ENCODE data around the gene TNS3.
"Not testable (repeated sequence)": the region's sequence is repeated elsewhere in the genome, so short reads cannot be mapped to it uniquely, and the experiment has no call there.

TNS3 gene

DNA sequence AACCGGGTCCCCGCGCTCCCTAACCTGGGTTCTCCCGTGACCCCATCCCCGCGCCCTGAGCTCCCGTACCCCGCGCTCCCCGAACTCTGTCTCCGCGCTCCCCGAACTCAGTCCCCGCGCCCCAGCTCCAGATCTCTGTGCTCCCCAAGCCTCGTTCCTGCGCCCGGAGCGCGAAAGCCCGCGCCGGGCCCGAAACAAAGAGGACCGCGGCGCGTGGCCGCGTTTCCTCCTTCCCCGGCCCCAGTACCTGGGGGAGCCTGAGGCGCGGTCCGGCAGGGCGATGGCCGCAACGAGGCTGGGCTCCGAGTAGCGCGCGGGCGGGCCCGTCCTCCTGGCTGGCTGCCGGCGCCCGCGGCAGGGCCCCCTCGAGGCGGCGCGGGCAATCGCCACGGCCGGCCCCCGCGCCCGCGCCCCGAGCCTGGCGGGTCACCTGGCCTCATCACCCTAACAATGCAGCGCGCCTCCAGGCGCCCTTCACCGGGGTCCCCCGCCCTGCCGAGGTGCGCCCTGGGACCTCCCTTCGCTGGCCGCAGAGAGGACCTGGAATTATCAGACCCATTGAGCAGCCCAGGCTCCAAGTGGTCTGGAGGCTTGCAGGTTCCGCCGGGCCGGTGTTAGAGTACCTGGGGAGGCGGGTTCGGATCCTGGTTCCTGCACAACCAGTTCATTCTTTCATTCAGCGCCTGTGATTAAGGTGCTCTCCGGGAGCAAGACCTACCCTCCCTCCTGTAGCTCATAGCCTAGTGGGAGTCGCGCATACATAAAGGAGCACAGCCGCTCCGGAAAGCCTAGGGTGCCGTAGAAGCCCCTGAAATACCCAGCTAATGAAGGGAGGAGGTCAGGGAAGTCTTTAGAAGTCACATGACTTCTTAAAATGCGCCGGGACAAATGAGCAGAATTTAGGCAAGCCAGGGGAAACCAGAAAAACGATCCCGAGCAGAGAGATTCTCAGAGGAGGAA, at the start of gene TNS3:
Gene TNS3 (minus strand): TSS at position 308 of the 960 bp plus-strand sequence. CDS start 142,475 bp downstream, outside the sequence.
- DNase-seq (ENCODE audit: low read depth): no peak

DNA sequence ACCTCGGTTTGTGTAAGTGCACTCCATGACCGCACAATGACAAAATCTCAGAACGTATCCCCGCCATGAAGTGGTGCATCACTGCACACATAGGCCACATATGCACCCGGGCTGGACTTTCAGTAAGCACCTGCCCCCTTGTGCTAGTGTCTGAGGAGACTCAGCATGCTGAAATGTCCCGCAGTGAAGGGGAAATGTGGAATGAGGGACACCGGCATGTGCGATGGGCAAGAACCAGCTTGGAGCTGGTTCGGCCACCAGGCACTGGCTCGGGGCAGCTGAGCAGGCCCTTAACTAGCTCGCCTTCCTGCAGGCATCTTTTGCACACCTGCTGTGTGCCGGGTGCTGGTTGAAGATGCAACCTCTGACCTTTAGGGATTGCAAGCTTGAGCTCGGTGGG, 49.8 kb upstream of the TNS3 start:
- DNase-seq (ENCODE audit: low read depth): no peak

DNA sequence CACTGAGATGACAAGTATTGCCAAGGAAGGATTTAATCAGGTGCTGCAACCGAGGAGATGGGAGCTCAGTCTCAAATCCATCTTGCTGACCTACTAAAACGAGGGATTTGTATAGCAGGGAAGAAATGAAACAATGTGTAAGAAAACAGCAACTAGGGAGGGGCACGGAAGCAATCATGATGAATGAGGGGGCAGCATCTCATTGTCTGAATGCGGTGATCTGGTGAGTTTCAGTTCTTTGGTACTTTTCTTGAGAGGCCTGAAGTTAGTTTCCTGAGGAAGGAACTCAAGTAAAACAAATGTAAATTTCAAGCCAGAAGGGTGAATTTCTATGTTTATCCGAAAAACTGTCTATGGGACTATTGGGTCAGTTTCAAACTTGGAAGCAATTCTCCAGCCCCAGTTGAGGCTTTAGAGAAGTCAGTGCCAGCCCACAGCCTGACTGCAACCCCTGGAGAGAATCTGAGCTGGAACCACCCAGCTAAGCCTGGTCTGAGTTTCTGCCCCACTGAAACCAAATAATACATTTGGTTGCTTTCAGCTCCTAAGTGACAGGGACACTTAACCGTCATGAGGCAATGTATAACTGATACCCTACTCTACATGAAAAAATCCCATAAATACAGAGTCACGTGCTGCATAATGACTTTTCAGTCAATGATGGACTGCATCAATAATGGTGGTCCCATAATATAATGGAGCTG, 45.8 kb upstream of the TNS3 start:
- no peak for DNase-seq (ENCODE audit: low read depth)

DNA sequence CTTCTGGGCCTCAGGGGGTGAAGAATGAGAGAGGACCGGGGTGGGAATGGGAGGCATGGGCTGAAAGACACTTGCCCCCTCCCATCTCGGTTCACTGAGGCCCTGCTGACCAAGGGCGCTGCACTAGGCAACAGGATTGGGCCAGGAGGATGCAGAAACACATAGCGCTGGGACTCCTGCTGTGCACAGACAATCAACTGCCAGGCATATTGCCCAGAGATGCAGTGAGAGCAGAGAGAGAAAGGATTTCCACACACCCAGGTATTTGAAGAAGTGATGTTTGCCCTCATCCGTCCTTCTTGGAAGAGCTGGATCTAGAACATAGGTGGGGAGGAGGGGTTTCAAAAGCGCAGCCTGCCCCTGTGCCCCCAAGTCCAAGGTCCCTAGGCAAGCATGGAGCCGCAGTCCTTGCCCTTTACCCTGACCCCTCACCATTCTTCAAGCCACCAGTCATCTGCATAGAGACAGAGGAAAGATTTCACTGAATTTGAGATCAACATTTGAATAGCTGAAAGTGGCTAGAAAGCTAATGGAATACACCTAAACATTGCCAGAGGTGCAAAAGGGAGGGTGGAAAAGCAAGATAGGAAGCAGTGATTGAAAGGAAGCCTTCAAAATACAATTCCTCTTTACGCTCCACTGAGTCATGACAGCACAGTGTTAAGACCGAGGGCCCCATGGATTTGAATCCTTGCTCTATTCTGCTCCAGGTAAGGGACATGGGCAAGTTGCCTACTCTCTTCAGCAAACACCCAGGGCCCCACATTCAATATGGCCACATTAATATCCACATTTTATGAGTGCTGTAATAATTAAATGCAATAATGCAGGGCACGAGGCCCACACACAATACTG, 44.2 kb upstream of the TNS3 start:
- no peak for DNase-seq (ENCODE audit: low read depth)

GRCh38 chr7:47624689-47625088, 42.8 kb upstream of the TNS3 start:
- DNase-seq (ENCODE audit: low read depth): no peak

GRCh38 chr7:47622946-47623640, 41.2 kb upstream of the TNS3 start:
- no peak for DNase-seq (ENCODE audit: low read depth)

- no peak for DNase-seq (ENCODE audit: low read depth)
Observed at GRCh38 chr7:47622586-47622945, 40.7 kb upstream of the TNS3 start.

GRCh38 chr7:47621979-47622561, 40.2 kb upstream of the TNS3 start:
- DNase-seq (ENCODE audit: low read depth): no peak

DNA sequence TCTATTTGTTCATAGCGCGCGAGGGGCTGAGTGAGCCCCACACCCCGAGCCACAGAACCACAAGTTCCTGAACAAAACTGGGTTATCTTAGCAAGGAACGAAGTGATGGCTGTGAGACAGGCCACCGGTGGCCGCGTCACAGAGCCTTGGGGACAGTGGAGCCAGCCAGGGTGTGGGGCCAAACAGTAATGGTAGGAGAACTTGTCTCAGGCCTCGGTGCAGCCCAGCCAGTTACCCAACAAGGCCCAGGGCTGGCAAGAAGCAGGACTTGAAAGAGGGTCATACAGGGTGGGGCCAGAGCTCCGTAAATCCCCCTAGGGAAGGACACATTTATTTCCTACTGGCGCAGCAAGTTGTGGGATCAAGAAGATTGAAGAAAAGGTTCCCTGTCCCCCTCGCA, 39.4 kb upstream of the TNS3 start:
- no peak for DNase-seq (ENCODE audit: low read depth)

DNA sequence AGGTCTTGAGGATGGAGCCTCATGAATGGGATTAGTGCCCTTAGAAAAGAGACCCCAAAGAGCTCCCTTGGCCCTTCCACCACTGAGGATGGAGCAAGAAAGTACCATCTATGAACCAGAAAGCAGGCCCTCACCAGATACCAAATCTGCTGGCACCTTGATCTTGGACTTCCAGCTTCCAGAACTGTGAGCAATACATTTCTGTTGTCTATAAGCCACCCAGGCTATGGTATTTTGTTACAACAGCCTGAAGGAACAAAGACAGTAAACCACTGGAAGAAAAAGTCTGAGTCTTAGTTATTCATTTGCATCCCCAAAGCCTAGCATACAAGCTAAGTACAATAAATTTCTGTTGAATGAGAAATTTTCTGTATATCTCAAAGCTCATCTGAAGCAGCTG, 37.9 kb upstream of the TNS3 start:
- no peak for DNase-seq (ENCODE audit: low read depth)

GRCh38 chr7:47617131-47617530, 35.2 kb upstream of the TNS3 start:
- no peak for DNase-seq (ENCODE audit: low read depth)

DNA sequence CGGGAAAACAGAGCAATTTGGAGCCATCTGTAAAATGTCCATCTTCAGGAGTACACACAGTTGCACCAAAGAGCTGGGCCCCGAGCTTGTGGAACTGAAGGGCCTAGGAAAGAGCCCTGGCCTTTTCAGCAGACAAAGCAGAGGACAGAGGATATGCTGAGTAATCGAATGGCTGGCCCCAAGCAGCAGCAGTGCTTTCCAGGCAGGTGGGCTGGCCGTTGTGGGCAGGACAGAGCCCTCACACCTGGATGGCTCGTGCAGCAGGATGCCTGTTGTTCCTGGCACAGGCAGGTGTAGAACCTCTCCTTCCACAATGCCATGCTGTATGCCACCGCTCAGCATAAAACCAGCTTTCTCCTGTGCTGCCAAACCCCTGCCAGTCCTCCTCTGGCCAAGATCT, 32.5 kb upstream of the TNS3 start:
- no peak for DNase-seq (ENCODE audit: low read depth)

DNA sequence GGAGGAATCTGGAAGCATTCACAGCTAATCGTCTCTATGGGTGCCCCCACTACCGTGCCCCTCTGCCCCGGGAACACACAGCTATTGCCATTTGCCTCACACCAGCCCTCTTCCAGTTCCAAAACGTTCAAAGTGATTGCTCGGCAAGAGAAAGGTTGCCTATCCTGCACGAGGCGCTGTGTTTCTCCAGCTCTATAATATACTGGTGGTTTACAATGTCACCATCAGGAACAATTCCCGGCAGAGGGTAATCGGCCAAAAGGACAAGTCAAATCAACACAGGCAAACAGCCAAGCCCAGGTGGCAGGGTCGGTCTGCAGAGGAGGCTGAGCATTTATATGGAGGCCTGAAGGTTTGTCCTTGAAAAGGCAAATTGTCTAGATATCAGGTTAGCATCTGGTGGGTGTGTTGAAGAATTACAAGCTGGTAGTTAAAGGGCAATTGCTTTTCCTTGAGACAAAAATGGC, 29.2 kb upstream of the TNS3 start:
- no peak for DNase-seq (ENCODE audit: low read depth)

DNA sequence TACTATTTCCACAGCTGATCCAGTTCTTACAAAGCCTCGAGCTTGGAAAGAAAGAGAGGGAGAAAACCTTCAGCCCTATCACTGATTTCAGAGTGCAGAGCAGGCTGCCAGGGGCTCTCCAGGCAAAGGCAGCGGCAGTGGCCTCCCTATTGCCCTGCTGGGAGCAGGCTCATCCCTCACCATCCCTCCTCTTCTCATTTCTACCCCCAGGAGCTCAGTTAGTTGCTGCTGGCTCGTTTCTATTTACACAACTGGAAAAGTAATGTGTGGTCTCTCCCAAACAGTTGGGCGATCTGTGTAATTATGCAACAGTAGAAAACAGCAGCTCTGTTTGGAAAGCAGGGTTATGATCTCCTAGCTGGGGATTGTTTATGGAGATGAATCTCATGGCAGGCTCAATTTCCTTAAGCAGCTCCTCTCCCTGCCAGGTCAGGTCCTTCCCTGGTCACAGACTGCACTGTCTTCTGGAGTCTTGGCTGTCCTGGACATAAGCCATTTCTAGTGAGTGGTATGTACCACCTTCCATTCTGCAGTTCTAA, 28.7 kb upstream of the TNS3 start:
- no peak for DNase-seq (ENCODE audit: low read depth)

DNA sequence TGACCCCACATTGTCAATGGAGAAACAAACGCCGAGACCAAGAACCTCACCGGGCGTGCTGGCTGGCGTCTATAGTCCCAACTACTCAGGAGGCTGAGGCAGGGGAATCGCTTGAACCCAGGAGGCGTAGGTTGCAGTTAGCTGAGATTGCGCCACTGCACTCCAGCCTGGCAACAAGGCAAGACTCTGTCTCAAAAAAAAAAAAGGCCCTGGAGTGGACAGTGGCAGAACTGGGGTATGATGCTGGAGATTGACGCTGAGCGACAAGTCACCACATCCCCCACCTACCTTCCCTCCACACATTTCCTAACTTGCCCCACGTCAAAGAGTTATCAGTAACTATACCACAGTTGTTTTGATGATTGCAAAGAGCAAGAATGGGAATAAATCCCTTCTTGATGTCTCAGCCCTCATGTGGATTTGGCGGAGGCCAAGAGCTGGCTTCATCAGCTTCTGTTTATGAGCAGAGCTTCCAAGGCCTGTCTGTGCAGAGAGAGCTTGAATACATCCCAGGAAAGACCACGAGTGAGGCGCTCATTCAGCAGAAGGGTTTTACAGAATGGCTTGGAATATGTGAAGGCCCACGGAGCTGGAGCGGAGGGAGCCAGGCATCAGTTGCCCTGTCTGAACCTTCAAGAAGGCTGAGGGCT, 28.0 kb upstream of the TNS3 start:
- DNase-seq (ENCODE audit: low read depth): no peak

- not testable (repeated sequence) for DNase-seq (ENCODE audit: low read depth)
Observed at GRCh38 chr7:47606593-47607046, 24.7 kb upstream of the TNS3 start.

GRCh38 chr7:47605816-47606575, 24.1 kb upstream of the TNS3 start:
- no peak for DNase-seq (ENCODE audit: low read depth)

- DNase-seq (ENCODE audit: low read depth): no peak
Observed at GRCh38 chr7:47604496-47604890, 22.6 kb upstream of the TNS3 start.

GRCh38 chr7:47603514-47604255, 21.8 kb upstream of the TNS3 start:
- DNase-seq (ENCODE audit: low read depth): not testable (repeated sequence)

Measured in CMK (cell line).